HG03025 (cell line): ENCODE results near the gene CYB561.

Source experiments
- ATAC-seq: cut with Tn5 transposase; IDR thresholded peaks from one replicate; pipeline ENCODE4 v1.9.1; 2021; ENCODE audit warnings: mild to moderate bottlenecking, moderate library complexity; ENCODE audit not compliant: unreplicated experiment, low FRiP score

CYB561 gene, protein sequence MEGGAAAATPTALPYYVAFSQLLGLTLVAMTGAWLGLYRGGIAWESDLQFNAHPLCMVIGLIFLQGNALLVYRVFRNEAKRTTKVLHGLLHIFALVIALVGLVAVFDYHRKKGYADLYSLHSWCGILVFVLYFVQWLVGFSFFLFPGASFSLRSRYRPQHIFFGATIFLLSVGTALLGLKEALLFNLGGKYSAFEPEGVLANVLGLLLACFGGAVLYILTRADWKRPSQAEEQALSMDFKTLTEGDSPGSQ

DNA sequence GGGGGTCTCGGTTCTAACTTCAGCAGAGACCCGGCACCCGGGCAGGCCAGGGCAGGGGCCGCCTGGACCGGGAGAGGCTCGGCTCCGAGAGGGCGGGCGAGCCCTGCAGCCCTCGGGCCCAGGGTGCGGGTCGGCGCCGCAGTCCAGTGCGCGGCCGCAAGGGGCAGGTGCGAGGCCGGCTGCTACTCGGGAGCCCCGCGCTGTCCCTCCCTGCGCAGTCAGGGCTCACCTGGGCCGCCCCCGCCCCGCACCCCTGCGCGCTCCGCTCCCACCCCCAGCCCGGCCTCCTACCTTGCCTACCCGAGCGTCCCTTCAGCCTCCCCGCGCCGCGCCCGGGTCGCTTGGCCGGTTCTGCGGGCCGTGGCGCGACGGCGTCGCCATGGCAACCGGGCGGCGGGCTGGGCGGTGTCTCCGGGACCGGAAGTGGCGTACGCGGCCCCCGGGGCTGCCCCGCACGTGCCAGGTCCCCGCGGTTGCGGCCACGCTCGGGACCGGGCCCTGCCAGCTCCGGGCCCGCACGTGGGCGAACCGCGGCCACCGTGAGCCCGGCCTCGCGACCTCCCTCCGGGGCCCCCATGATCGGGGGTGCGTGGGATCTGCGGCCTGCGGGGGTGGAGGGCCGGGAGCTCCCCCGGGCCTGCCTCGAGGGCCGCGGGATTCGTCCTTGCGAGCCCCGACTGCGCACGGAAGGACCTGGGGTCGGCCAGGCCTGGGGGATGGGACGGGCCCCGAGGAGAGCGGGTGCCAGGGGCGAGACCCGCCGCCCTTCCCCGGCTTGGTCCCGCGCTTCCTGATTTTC lies at the start of gene CYB561:
CYB561 (minus strand) TSS at position 353 of the 799 bp plus-strand sequence. CDS start 8,759 bp downstream, outside the sequence.
- peak; percentile 55 for ATAC-seq

DNA sequence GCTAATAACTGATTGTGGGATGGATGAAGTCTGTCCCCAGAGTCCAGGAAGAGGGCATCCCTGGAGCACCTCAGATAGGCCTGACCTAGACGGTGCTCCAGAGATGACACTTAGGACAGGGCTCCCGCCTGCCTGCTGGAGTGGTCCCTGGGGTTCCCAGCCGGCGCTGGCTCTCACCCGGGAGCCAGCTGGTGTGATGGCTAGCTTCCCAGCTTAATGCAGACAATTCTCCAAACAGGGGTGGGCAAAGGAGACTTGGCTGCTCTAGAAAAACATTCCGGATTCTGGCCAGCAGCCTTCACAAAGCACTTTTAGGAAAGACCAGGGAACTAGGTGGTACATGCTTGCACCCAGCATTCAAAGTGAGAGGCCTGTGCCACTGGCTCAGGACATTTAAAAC lies 49.4 kb upstream of the CYB561 start:
- no peak for ATAC-seq

DNA sequence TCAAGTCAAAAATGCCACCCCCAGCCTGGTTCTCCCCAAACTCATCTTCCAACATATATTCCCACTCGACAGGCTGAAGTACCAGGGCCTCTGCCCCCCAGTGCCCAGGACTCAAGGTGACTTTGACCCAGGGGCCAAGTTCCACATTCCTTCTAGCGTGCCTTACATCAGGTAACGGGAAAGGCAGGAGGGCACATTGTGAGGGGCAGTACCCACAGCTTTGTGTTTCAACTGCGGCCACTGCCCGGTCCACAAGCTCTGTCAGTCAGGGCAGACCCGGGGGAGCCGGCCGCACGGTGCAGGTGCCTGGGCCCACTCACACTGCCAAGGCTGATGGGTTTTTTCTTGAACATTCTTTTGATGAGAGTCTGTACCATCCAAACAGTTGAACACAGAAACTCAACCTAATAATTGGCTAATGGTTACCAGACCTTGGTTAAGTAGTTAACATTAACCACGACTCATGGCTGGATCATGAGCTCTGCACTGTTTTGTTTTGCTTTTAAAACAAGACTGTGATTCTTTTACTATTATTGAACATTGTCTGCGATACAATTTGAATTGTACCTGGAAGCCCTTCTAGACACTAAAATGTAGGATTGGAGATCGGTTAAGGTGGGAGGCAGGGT lies 48.3 kb upstream of the CYB561 start:
- no peak for ATAC-seq

DNA sequence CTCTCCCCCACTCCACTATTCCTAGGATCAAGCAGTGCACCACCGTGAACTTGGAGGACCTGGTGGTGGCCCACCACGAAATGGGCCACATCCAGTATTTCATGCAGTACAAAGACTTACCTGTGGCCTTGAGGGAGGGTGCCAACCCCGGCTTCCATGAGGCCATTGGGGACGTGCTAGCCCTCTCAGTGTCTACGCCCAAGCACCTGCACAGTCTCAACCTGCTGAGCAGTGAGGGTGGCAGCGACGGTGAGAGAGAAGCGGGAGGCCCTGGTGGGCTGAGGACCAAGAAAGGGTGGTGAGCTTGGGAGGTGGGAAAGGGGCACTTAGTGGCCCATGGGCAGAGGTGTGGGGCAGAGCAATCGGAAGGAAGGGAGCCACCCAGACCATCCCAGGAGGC lies 47.3 kb upstream of the CYB561 start:
- ATAC-seq, result no peak

DNA sequence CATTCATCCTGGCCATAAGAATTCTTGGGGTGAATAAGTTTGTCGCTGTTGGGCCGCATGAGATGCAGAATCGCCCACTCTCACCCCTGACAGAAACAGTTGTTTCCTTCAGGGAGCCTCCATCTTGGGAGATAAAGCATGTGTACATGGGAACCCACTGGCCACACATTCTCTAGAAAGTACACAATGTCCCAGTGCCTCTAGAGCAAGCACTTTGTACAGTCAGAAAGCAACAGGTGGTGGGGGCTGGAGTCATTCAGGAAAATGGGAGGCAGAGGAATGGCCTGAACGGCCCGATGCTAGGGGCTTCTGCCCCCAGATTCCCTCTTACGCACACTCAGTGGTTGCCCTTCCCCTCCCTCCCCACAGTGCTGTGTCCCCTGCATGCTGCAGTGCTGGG lies 46.8 kb upstream of the CYB561 start:
- no peak for ATAC-seq

DNA sequence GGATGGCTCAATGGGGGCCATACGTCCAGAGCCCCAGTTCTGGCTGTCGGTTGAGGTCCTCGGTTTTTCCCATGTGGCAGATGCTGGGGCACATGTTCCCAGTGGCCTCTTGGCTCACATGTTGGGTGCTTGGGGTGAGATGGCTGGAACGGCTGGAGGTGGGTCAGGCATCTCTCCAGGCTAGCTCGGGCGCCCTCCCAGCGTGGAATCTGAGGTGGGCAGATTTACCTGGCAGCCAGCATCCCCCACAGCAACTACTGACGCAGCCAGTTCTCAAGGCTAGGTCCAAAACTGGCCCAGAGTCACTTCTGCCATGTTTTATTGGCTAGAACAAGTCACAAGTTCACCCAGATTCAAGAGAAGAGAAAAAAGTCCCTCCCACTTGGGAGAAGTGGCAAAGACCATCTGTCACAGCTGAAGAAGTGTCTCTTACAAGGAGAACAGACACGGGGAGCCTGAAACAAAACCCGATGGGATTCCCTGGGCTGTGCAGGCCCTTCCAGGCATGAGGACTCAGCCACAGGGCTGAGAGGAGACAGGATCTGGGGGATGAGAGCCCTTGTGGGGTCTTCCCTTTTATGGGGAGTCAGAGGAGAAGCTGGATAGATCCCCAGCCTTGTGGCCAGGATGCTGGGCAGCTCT lies 46.0 kb upstream of the CYB561 start:
- no peak for ATAC-seq

DNA sequence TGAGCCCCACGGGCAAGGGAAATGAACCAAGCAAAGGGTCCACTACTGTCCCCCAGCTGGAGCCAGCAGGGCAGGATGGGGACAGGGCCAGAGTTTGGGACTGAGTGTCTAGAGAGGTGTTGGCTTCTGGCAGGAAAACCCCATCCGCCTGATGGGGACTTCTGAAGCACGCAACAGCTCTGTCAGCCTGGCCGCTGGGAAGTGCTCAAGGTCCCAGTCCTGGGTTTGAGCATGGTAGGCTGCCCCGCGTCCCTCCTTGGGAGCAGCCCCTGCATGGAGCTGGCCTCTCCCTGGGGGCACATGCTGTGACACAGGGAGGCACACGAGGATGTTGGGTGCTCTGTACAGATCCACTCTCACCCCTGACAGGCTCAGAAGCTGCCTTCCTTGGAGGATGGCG lies 45.3 kb upstream of the CYB561 start:
- ATAC-seq, result no peak

DNA sequence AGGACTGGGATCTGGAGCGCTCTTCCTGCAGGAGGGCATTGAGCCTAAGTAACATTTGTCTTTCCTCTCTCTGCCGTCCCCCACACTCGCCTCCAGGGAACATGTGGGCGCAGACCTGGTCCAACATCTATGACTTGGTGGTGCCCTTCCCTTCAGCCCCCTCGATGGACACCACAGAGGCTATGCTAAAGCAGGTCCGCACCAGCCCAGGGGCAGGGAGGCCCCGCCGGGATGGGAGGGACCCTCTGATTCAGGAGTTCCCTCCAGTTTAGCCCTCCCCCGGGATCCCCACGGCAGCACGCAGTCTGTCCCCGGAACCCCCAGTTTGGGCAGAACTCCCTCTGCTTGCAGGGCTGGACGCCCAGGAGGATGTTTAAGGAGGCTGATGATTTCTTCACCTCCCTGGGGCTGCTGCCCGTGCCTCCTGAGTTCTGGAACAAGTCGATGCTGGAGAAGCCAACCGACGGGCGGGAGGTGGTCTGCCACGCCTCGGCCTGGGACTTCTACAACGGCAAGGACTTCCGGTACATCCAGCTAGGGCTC lies 44.8 kb upstream of the CYB561 start:
- no peak for ATAC-seq

DNA sequence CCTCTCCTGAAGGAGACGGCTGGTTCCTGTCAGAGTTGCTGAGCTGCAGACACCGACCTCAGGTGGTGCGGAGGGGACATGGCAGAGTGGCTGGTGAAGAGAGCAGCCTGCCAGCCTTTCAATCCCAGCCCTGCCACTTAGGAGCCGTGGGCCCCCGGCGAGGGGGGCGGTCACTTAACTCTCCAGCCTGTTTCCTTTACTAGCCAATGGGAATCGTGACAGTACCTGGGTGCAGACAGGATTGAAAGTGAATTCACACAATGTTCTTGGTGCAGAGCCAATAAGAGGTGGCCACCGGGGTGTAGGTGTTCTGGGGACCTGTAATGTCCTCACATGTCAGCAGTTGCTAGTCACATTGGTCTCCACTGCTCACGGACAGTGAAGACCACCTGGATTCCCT lies 44.2 kb upstream of the CYB561 start:
- ATAC-seq, result no peak

DNA sequence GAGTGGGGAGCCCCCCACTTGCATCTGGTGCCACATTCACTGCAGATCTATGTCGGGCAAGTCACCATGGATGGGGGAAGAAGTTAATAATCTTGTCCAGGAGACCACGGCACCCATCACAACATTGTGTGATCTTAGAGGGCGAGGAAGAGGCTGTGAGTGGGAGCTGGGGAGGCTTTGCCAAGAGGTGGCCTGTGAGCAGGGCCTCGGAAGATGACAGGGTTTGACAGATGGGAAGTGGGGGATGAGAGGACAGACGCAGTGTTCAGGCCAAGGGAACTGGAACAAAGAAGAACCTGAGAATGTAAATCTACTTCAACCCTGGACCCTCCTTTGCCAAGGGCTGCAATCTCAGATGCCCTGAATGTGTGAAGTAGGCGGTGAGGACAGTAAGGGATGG lies 43.2 kb upstream of the CYB561 start:
- ATAC-seq, result no peak

DNA sequence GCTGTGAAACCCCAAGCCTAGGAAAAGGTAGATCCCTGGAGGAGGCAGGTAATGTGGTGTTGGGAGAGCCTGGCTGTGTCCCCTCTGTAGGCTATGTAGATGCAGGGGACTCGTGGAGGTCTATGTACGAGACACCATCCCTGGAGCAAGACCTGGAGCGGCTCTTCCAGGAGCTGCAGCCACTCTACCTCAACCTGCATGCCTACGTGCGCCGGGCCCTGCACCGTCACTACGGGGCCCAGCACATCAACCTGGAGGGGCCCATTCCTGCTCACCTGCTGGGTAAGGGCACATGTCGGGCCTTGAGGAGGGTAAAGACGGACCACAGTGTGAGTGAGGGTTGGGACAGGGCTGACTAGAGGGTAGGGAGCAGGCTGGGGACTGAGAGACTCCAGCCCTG lies 42.7 kb upstream of the CYB561 start:
- no peak for ATAC-seq

DNA sequence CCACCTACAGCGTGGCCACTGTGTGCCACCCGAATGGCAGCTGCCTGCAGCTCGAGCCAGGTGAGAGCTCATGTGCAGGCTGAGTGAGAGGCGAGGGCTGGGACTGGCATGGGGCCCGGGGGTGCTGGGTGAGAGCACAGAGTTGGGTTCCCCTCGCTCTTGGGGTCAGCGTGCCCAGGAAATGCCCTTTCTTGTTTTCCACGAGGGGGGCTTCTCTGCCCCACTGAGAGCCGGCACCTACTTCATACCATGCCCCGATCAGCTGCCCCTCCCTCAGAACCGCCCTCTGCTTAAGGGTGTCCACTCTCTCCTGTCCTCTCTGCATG lies 40.9 kb upstream of the CYB561 start:
- no peak for ATAC-seq

DNA sequence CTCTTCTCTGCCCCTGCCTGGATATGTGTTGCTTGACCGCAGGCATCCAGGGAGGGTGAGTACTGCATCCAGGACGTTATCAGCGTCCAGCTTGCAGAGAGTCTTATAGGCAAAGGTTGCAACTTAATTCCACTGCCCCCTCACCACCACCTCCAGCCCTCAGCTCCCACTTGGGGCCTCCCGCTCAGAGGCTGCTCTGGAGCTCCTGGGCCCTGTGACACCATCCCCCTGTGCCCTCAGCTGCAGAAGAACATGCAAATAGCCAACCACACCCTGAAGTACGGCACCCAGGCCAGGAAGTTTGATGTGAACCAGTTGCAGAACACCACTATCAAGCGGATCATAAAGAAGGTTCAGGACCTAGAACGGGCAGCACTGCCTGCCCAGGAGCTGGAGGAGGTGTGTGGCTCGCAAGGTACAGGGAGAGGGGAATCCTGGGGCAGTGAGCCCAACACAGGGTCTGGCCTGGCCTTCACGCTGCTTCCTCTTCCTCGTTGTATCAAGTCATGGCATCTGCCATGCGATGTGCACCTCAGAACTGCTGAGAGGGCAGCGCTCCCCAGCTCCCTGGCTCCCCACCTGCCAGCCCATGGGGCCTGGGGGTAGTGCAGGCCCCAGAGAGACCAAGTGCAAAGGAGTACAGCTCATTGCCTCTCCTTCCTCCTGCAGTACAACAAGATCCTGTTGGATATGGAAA lies 40.4 kb upstream of the CYB561 start:
- no peak for ATAC-seq

DNA sequence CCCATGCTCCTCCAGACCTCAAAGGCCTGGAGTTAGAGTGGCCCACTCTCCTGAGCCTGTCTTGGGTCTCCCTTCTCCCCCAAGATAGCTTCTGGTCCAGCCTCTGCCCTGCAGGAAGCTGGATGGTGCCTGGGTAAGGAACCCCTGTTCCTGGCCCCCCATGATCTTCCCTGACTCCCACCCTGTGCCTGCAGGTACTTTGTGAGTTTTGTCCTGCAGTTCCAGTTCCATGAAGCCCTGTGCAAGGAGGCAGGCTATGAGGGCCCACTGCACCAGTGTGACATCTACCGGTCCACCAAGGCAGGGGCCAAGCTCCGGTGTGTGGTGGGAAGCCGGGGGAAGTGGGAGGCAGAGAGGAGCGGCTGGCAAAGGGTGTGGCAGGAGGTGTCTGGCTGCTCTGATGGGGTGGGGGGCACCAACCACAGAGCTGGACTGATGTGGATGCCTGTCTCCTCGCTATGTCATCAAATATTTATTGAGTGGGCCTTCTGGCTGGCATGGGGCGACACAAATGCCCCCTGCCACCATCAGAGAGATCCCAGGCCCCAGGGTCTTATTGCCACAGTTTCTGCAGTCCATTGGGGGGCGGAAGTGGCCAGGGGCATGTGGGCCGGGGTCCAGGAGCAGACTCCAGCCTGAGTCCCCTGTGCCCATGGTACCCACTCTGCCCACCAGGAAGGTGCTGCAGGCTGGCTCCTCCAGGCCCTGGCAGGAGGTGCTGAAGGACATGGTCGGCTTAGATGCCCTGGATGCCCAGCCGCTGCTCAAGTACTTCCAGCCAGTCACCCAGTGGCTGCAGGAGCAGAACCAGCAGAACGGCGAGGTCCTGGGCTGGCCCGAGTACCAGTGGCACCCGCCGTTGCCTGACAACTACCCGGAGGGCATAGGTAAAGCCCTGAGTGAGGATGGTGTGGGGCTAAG lies 37.8 kb upstream of the CYB561 start:
- no peak for ATAC-seq

DNA sequence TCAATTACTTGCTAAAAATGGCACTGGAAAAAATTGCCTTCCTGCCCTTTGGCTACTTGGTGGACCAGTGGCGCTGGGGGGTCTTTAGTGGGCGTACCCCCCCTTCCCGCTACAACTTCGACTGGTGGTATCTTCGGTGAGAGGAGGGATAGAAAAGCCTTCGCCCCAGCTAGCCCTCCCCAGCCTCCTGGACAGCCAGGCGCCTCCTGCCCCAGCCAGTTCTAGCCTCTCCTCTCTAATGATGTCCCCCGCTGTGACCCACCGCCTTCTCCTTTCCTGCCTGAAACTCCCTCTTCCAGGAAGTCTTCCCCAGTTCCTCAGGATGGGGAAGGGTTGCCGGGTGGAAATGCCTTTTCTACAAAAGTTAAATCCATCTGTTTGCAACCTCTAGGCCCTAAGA lies 36.9 kb upstream of the CYB561 start:
- ATAC-seq, result no peak

DNA sequence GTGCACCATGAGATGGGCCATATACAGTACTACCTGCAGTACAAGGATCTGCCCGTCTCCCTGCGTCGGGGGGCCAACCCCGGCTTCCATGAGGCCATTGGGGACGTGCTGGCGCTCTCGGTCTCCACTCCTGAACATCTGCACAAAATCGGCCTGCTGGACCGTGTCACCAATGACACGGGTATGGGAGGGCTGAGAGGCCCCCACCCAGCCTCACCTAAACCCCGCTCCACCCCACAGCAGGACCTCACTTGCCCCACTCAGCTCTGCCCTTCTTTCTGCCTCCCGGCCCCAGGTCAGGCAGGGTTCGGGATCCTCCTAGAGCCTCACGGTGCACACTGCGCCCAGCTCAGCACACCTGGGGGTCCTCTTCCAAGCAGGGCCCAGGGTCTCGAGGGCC lies 36.4 kb upstream of the CYB561 start:
- no peak for ATAC-seq

DNA sequence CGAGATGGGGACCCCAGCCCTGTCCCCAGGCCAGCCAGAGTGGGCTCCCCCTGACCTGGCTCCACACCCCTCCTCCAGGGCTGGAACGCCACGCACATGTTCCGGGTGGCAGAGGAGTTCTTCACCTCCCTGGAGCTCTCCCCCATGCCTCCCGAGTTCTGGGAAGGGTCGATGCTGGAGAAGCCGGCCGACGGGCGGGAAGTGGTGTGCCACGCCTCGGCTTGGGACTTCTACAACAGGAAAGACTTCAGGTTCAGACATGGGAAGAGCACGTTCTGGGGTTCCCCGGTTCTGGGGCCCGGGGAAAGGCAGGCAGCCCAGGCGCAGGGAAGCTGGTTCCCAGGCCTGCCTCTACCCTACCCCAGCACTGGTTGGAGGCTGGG lies 35.4 kb upstream of the CYB561 start:
- ATAC-seq, result no peak

DNA sequence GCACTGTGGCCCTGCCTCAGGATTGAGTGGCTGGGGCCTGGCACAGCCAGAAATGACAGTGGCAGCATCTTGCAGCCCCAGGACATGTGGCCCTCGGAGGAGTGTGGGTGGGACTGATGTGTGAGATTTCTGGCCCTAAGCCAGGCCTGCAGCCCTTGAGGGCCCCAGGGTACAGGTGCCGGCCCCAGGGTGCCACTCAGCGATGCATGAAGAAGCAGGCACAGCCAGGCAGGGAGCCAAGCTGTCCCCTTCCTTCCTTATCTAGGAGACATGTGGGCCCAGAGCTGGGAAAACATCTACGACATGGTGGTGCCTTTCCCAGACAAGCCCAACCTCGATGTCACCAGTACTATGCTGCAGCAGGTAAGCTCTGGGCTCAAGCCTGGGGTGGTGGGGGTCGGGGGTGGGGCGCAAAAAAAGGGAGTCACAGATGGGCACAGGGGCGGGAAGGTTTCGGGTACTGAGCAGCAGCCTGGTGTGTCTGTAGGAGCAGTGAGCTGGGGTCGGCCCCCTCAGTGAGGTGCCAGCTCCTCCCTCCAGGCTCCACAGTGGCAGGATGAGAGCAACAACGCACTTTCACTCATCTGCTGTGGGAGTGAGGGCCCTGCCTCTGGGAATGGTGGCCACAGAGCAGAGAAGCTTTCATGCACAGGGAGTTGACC lies 34.9 kb upstream of the CYB561 start:
- no peak for ATAC-seq

DNA sequence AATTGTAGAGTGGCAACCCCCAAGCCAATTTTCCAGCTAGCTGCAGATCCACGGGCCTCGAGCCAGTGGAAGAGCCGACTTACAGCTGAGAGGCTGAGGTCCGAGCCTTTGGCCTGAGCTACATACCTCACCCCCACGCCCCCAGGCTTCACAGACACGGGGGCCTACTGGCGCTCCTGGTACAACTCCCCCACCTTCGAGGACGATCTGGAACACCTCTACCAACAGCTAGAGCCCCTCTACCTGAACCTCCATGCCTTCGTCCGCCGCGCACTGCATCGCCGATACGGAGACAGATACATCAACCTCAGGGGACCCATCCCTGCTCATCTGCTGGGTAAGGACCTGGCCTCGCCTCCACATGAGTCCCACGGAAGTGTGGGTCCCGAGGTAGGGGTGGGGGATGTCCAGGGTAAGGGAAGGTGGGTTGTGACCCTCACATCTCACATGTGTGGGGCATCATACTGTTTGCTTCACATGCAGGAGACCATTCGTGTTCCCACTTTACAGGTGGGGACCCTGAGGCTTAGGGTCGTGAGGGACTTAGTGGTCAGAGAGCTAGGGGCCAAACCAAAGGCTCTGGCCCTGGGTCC lies 34.2 kb upstream of the CYB561 start:
- no peak for ATAC-seq
